ENCODE measurements around the gene C9orf43. TPM values are rescaled to one million over a fixed set of nuclear protein-coding genes. Genes with fewer than 3 reads are reported as not detected.
"Not testable (repeated sequence)": the region's sequence is repeated elsewhere in the genome, so short reads cannot be mapped to it uniquely, and the experiment has no call there.

C9orf43 gene
- total and polyA plus RNA-seq, 4 donors: 0.18 TPM; not detected in 3

DNA sequence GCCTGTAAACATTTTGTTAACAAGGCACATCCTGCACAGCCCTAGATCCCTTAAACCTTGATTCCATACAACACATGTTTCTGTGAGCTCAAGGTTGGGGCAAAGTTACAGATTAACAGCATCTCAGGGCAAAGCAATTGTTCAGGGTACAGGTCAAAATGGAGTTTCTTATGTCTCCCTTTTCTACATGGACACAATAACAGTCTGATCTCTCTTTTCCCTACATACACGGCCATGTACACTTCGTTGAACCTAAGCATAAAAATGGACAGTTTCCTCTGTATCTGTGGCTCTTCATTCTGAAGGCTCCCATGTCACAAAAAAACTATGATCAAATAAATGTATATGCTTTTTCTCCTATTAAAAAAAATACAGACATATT lies 30.7 kb upstream of the C9orf43 start:
- H3K4me1 ChIP-seq (ENCODE audit: control insufficient read depth in 1 of 2, insufficient read depth in 2 of 2, low read length in 2 of 2); H3K9me3 ChIP-seq (ENCODE audit: control insufficient read depth, low read length); H3K36me3 ChIP-seq (ENCODE audit: control insufficient read depth in 1 of 2, insufficient read depth in 2 of 2, low read length in 1 of 2); DNase-seq; ATAC-seq (ENCODE audit: low FRiP score); H3K27ac ChIP-seq (ENCODE audit: low read depth in 1 of 2, low read length in 2 of 2); H3K27me3 ChIP-seq (ENCODE audit: control insufficient read depth in 1 of 2, insufficient read depth in 2 of 2, low read length in 1 of 2); H3K4me3 ChIP-seq (ENCODE audit: low read length in 2 of 2): not testable (repeated sequence)
- 78 to 89% methylated on average over 2 of the region's 2 CpGs for whole genome bisulfite sequencing, 2 donors
- intact Hi-C loops (cut with DNase I): loop anchor here in 1 of 2 donors (5.0 to 10.0 kb wide), 2 partner anchors 38 to 65 kb away; partner anchors contain the start of gene WDR31

GRCh38 chr9:113380869-113381378 lies 29.6 kb upstream of the C9orf43 start:
- DNase-seq (no peak), ATAC-seq (ENCODE audit: low FRiP score) (no peak)
- Histone ChIP-seq H3K9me3 (ENCODE audit: control insufficient read depth, low read length) (no peaks in the 10 kb centered on the region), H3K36me3 (ENCODE audit: control insufficient read depth in 1 of 2, insufficient read depth in 2 of 2, low read length in 1 of 2) (no peaks in the 10 kb centered on the region), H3K27ac (ENCODE audit: low read depth in 1 of 2, low read length in 2 of 2) (no peak overlapping the region), H3K27me3 (ENCODE audit: control insufficient read depth in 1 of 2, insufficient read depth in 2 of 2, low read length in 1 of 2) (no peaks in the 10 kb centered on the region), H3K4me1 (ENCODE audit: control insufficient read depth in 1 of 2, insufficient read depth in 2 of 2, low read length in 2 of 2) (no peaks in the 10 kb centered on the region), H3K4me3 (ENCODE audit: low read length in 2 of 2) (no peak overlapping the region)
- intact Hi-C loops (cut with DNase I): no loop called here
- WGBS, 2 donors: 38 to 64% methylated on average over 1 of the region's 1 CpG

GRCh38 chr9:113381441-113381840 lies 29.1 kb upstream of the C9orf43 start:
- intact Hi-C loops (cut with DNase I); H3K4me3 ChIP-seq (ENCODE audit: low read length in 2 of 2); DNase-seq; H3K27me3 ChIP-seq (ENCODE audit: control insufficient read depth in 1 of 2, insufficient read depth in 2 of 2, low read length in 1 of 2); H3K27ac ChIP-seq (ENCODE audit: low read depth in 1 of 2, low read length in 2 of 2); H3K36me3 ChIP-seq (ENCODE audit: control insufficient read depth in 1 of 2, insufficient read depth in 2 of 2, low read length in 1 of 2); H3K9me3 ChIP-seq (ENCODE audit: control insufficient read depth, low read length); H3K4me1 ChIP-seq (ENCODE audit: control insufficient read depth in 1 of 2, insufficient read depth in 2 of 2, low read length in 2 of 2); ATAC-seq (ENCODE audit: low FRiP score): not testable (repeated sequence)
- WGBS, 2 donors: 85 to 89% methylated on average over 7 of the region's 7 CpGs

GRCh38 chr9:113381909-113382411 lies 28.6 kb upstream of the C9orf43 start:
- 80 to 85% methylated on average over 8 of the region's 8 CpGs for WGBS, 2 donors
- H3K27me3 ChIP-seq (ENCODE audit: control insufficient read depth in 1 of 2, insufficient read depth in 2 of 2, low read length in 1 of 2): no peaks in the 10 kb centered on the region
- no peak for DNase-seq
- H3K4me3 ChIP-seq (ENCODE audit: low read length in 2 of 2): no peak overlapping the region
- H3K36me3 ChIP-seq (ENCODE audit: control insufficient read depth in 1 of 2, insufficient read depth in 2 of 2, low read length in 1 of 2): no peaks in the 10 kb centered on the region
- intact Hi-C loops (cut with DNase I): no loop called here
- H3K4me1 ChIP-seq (ENCODE audit: control insufficient read depth in 1 of 2, insufficient read depth in 2 of 2, low read length in 2 of 2): no peaks in the 10 kb centered on the region
- H3K9me3 ChIP-seq (ENCODE audit: control insufficient read depth, low read length): no peaks in the 10 kb centered on the region
- ATAC-seq (ENCODE audit: low FRiP score): no peak
- no peak overlapping the region for H3K27ac ChIP-seq (ENCODE audit: low read depth in 1 of 2, low read length in 2 of 2)

- Histone ChIP-seq H3K4me3 (ENCODE audit: low read length in 2 of 2) (no peak overlapping the region), H3K27me3 (ENCODE audit: control insufficient read depth in 1 of 2, insufficient read depth in 2 of 2, low read length in 1 of 2) (no peaks in the 10 kb centered on the region), H3K4me1 (ENCODE audit: control insufficient read depth in 1 of 2, insufficient read depth in 2 of 2, low read length in 2 of 2) (no peaks in the 10 kb centered on the region), H3K9me3 (ENCODE audit: control insufficient read depth, low read length) (no peaks in the 10 kb centered on the region), H3K27ac (ENCODE audit: low read depth in 1 of 2, low read length in 2 of 2) (no peak overlapping the region), H3K36me3 (ENCODE audit: control insufficient read depth in 1 of 2, insufficient read depth in 2 of 2, low read length in 1 of 2) (peaks cover 0 to 2% of the 10 kb centered on the region in 2 donors)
- intact Hi-C loops (cut with DNase I): no loop called here
- ATAC-seq (ENCODE audit: low FRiP score): no peak
- DNase-seq: no peak
- WGBS, 2 donors: 89 to 92% methylated on average over 4 of the region's 4 CpGs
Measured at GRCh38 chr9:113386571-113387393, 23.8 kb upstream of the C9orf43 start.

- Histone ChIP-seq H3K9me3 (ENCODE audit: control insufficient read depth, low read length) (no peaks in the 10 kb centered on the region), H3K4me3 (ENCODE audit: low read length in 2 of 2) (no peak overlapping the region), H3K27ac (ENCODE audit: low read depth in 1 of 2, low read length in 2 of 2) (no peak overlapping the region), H3K27me3 (ENCODE audit: control insufficient read depth in 1 of 2, insufficient read depth in 2 of 2, low read length in 1 of 2) (no peaks in the 10 kb centered on the region), H3K4me1 (ENCODE audit: control insufficient read depth in 1 of 2, insufficient read depth in 2 of 2, low read length in 2 of 2) (no peaks in the 10 kb centered on the region), H3K36me3 (ENCODE audit: control insufficient read depth in 1 of 2, insufficient read depth in 2 of 2, low read length in 1 of 2) (peaks cover 0 to 2% of the 10 kb centered on the region in 2 donors)
- DNase-seq (no peak), ATAC-seq (ENCODE audit: low FRiP score) (no peak)
- intact Hi-C loops (cut with DNase I): no loop called here
- 83 to 85% methylated on average over 9 of the region's 9 CpGs for WGBS, 2 donors
Measured at GRCh38 chr9:113387560-113388230, 22.9 kb upstream of the C9orf43 start.

GRCh38 chr9:113388833-113389232 lies 21.7 kb upstream of the C9orf43 start:
- H3K27me3 ChIP-seq (ENCODE audit: control insufficient read depth in 1 of 2, insufficient read depth in 2 of 2, low read length in 1 of 2): no peaks in the 10 kb centered on the region
- peaks cover 0 to 2% of the 10 kb centered on the region in 2 donors for H3K36me3 ChIP-seq (ENCODE audit: control insufficient read depth in 1 of 2, insufficient read depth in 2 of 2, low read length in 1 of 2)
- no peak for DNase-seq
- ATAC-seq (ENCODE audit: low FRiP score): no peak
- WGBS, 2 donors: 90 to 93% methylated on average over 13 of the region's 13 CpGs
- H3K9me3 ChIP-seq (ENCODE audit: control insufficient read depth, low read length): no peaks in the 10 kb centered on the region
- intact Hi-C loops (cut with DNase I): no loop called here
- H3K4me1 ChIP-seq (ENCODE audit: control insufficient read depth in 1 of 2, insufficient read depth in 2 of 2, low read length in 2 of 2): no peaks in the 10 kb centered on the region
- H3K4me3 ChIP-seq (ENCODE audit: low read length in 2 of 2): no peak overlapping the region
- no peak overlapping the region for H3K27ac ChIP-seq (ENCODE audit: low read depth in 1 of 2, low read length in 2 of 2)

DNA sequence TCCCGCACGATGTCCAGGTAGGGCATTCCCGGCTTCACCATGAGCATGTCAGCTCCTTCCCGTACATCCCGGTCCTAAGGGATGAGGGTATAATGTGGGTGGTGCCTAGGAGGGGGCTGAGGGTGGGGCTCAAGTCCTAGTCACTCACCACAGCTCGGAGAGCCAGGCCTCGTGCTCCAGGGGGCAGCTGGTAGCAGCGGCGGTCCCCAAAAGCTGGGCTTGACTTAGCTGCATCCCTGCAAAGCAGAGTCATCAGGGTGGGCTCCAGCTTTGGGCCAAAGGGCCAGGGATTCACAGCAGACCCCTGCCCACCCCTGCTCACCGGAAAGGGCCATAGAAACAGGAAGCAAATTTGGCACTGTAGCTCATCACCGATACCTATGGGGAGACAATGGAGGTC lies 21.1 kb upstream of the C9orf43 start:
- intact Hi-C loops (cut with DNase I): no loop called here
- ATAC-seq (ENCODE audit: low FRiP score) (no peak), DNase-seq (no peak)
- Histone ChIP-seq H3K4me3 (ENCODE audit: low read length in 2 of 2) (no peak overlapping the region), H3K27me3 (ENCODE audit: control insufficient read depth in 1 of 2, insufficient read depth in 2 of 2, low read length in 1 of 2) (no peaks in the 10 kb centered on the region), H3K27ac (ENCODE audit: low read depth in 1 of 2, low read length in 2 of 2) (no peak overlapping the region), H3K9me3 (ENCODE audit: control insufficient read depth, low read length) (no peaks in the 10 kb centered on the region), H3K4me1 (ENCODE audit: control insufficient read depth in 1 of 2, insufficient read depth in 2 of 2, low read length in 2 of 2) (no peaks in the 10 kb centered on the region), H3K36me3 (ENCODE audit: control insufficient read depth in 1 of 2, insufficient read depth in 2 of 2, low read length in 1 of 2) (peaks cover 0 to 2% of the 10 kb centered on the region in 2 donors)
- 92 to 94% methylated on average over 11 of the region's 11 CpGs for WGBS, 2 donors

Measured in aorta (tissue), 5 donors.